HG02763 (cell line): ENCODE measurements around the gene ZNF232.
A peak's percentile ranks its signal among the peaks of the same experiment; 100 is the strongest.
"Not testable (repeated sequence)": the region's sequence is repeated elsewhere in the genome, so short reads cannot be mapped to it uniquely, and the experiment has no call there.

Source experiments
- ATAC-seq: cut with Tn5 transposase; IDR thresholded peaks from one replicate; pipeline ENCODE4 v1.9.1; 2021; ENCODE audit warnings: mild to moderate bottlenecking, moderate library complexity; ENCODE audit not compliant: unreplicated experiment

ZNF232 gene

GRCh38 chr17:5099271-5099670 is 12.4 kb downstream of the ZNF232 start:
- ATAC-seq: no peak

GRCh38 chr17:5097101-5097834 is 14.4 kb downstream of the ZNF232 start:
- ATAC-seq: no peak

- ATAC-seq: no peak
These were observed 15.0 kb downstream of the ZNF232 start for GRCh38 chr17:5096731-5097100.

- no peak for ATAC-seq
These were observed 19.3 kb downstream of the ZNF232 start for GRCh38 chr17:5092218-5093010.

GRCh38 chr17:5080591-5080990 is 31.1 kb downstream of the ZNF232 start:
- ATAC-seq: no peak

- peak; percentile 82 for ATAC-seq
These were observed 33.3 kb downstream of the ZNF232 start, which contains the start of gene ZFP3 for GRCh38 chr17:5078106-5079028. Gene ZFP3, plus strand, starts transcription at chr17:5078467. Its CDS starts 13,038 bp downstream, at chr17:5091505.

GRCh38 chr17:5077781-5078105 is 33.9 kb downstream of the ZNF232 start:
- no peak for ATAC-seq

GRCh38 chr17:5077275-5077674 is 34.4 kb downstream of the ZNF232 start:
- ATAC-seq: not testable (repeated sequence)

GRCh38 chr17:5075472-5075871 is 36.2 kb downstream of the ZNF232 start:
- ATAC-seq: not testable (repeated sequence)

- ATAC-seq: no peak
These were observed 42.0 kb downstream of the ZNF232 start for GRCh38 chr17:5069724-5070123.

GRCh38 chr17:5068236-5068635 is 43.4 kb downstream of the ZNF232 start:
- no peak for ATAC-seq

GRCh38 chr17:5065227-5065744 is 46.4 kb downstream of the ZNF232 start:
- ATAC-seq: no peak
